IPS-15b (cell line): Measurements from ENCODE around the gene BDH2.

Experiments
- H3K27me3 ChIP-seq: one replicate; pipeline ENCODE4 v1.6.1; 2013; ENCODE audit warnings: low read length; ENCODE audit not compliant: control insufficient read depth, insufficient read depth
- H3K36me3 ChIP-seq: one replicate; pipeline ENCODE4 v1.6.1; 2013; ENCODE audit warnings: low read length; ENCODE audit not compliant: control insufficient read depth, insufficient read depth
- H3K4me1 ChIP-seq: one replicate; pipeline ENCODE4 v1.6.1; 2013; ENCODE audit warnings: mild to moderate bottlenecking, low read length; ENCODE audit not compliant: control insufficient read depth, insufficient read depth
- H3K4me3 ChIP-seq: one replicate; pipeline ENCODE4 v1.5.1; 2013; ENCODE audit warnings: low read depth, low read length
- H3K9ac ChIP-seq: one replicate; pipeline ENCODE4 v1.6.1; 2013; ENCODE audit warnings: low read depth, mild to moderate bottlenecking, low read length
- H3K9me3 ChIP-seq: one replicate; pipeline ENCODE4 v1.6.1; 2013; ENCODE audit warnings: mild to moderate bottlenecking, low read length; ENCODE audit not compliant: control insufficient read depth, insufficient read depth

The BDH2 gene

GRCh38 chr4:103050736-103051436 lies 48.7 kb downstream of the BDH2 start:
- Histone ChIP-seq H3K4me3 (no peak overlapping the region), H3K36me3 (no peaks in the 10 kb centered on the region), H3K9ac (no peak overlapping the region), H3K4me1 (no peaks in the 10 kb centered on the region), H3K27me3 (no peaks in the 10 kb centered on the region), H3K9me3 (no peaks in the 10 kb centered on the region)

GRCh38 chr4:103046416-103047290 lies 53.0 kb downstream of the BDH2 start:
- Histone ChIP-seq H3K36me3 (no peaks in the 10 kb centered on the region), H3K9ac (no peak overlapping the region)

GRCh38 chr4:103044183-103044582 lies 55.5 kb downstream of the BDH2 start:
- Histone ChIP-seq H3K4me3 (no peak overlapping the region), H3K36me3 (no peaks in the 10 kb centered on the region), H3K9me3 (no peaks in the 10 kb centered on the region), H3K4me1 (no peaks in the 10 kb centered on the region), H3K9ac (no peak overlapping the region), H3K27me3 (no peaks in the 10 kb centered on the region)

More at GRCh38 chr4:103046416-103047290, 53.0 kb downstream of the BDH2 start:
- H3K9me3 ChIP-seq = no peaks in the 10 kb centered on the region
- no peaks in the 10 kb centered on the region for H3K4me1 ChIP-seq
- no peaks in the 10 kb centered on the region for H3K27me3 ChIP-seq
- no peak overlapping the region for H3K4me3 ChIP-seq

GRCh38 chr4:103036169-103036568 lies 63.5 kb downstream of the BDH2 start:
- Histone ChIP-seq H3K27me3 (no peaks in the 10 kb centered on the region), H3K4me3 (no peak overlapping the region), H3K4me1 (no peaks in the 10 kb centered on the region), H3K36me3 (no peaks in the 10 kb centered on the region), H3K9me3 (no peaks in the 10 kb centered on the region), H3K9ac (no peak overlapping the region)

- Histone ChIP-seq H3K9ac (no peak overlapping the region), H3K4me3 (no peak overlapping the region), H3K4me1 (no peaks in the 10 kb centered on the region), H3K27me3 (no peaks in the 10 kb centered on the region), H3K36me3 (no peaks in the 10 kb centered on the region), H3K9me3 (no peaks in the 10 kb centered on the region)
Observed at GRCh38 chr4:103032574-103032973, 67.1 kb downstream of the BDH2 start.

GRCh38 chr4:103030791-103031190 lies 68.8 kb downstream of the BDH2 start:
- Histone ChIP-seq H3K4me1 (no peaks in the 10 kb centered on the region), H3K4me3 (no peak overlapping the region), H3K9ac (no peak overlapping the region), H3K9me3 (no peaks in the 10 kb centered on the region), H3K36me3 (no peaks in the 10 kb centered on the region), H3K27me3 (no peaks in the 10 kb centered on the region)

GRCh38 chr4:103029300-103029699 lies 70.3 kb downstream of the BDH2 start:
- Histone ChIP-seq H3K4me3 (no peak overlapping the region), H3K27me3 (no peaks in the 10 kb centered on the region), H3K9ac (no peak overlapping the region), H3K36me3 (no peaks in the 10 kb centered on the region), H3K9me3 (no peaks in the 10 kb centered on the region), H3K4me1 (no peaks in the 10 kb centered on the region)
